Non-pigmented ciliary epithelial cell (primary cell): Measurements from ENCODE around the gene ACSL1.
"Not testable (repeated sequence)": the region's sequence is repeated elsewhere in the genome, so short reads cannot be mapped to it uniquely, and the experiment has no call there.

Source experiments
- DNase-seq: peaks from one replicate; pipeline ENCODE4 v3.0.0-alpha.2; 2010; ENCODE audit warnings: low read depth

Gene ACSL1

GRCh38 chr4:184787766-184788503 lies 37.8 kb downstream of the ACSL1 start:
- no peak for DNase-seq

- no peak for DNase-seq
Observed at GRCh38 chr4:184785813-184786212, 40.0 kb downstream of the ACSL1 start.

GRCh38 chr4:184784628-184785257 lies 41.0 kb downstream of the ACSL1 start:
- DNase-seq = no peak

GRCh38 chr4:184782731-184783373 lies 42.9 kb downstream of the ACSL1 start:
- no peak for DNase-seq

GRCh38 chr4:184779160-184779559 lies 46.6 kb downstream of the ACSL1 start:
- not testable (repeated sequence) for DNase-seq

GRCh38 chr4:184778325-184778724 lies 47.4 kb downstream of the ACSL1 start:
- no peak for DNase-seq

- no peak for DNase-seq
Observed at GRCh38 chr4:184776821-184777220, 48.9 kb downstream of the ACSL1 start.

- DNase-seq = no peak
Observed at GRCh38 chr4:184775854-184776555, 49.8 kb downstream of the ACSL1 start.

GRCh38 chr4:184774152-184774551 lies 51.6 kb downstream of the ACSL1 start:
- no peak for DNase-seq

GRCh38 chr4:184771416-184771815 lies 54.4 kb downstream of the ACSL1 start:
- no peak for DNase-seq

GRCh38 chr4:184769141-184769765 lies 56.5 kb downstream of the ACSL1 start:
- no peak for DNase-seq

- no peak for DNase-seq
Observed at GRCh38 chr4:184768296-184768695, 57.5 kb downstream of the ACSL1 start.

GRCh38 chr4:184766446-184766845 lies 59.3 kb downstream of the ACSL1 start:
- DNase-seq = no peak

GRCh38 chr4:184765473-184766340 lies 60.1 kb downstream of the ACSL1 start:
- no peak for DNase-seq

- DNase-seq = no peak
Observed at GRCh38 chr4:184764601-184765000, 61.2 kb downstream of the ACSL1 start.

GRCh38 chr4:184763150-184763780 lies 62.5 kb downstream of the ACSL1 start:
- no peak for DNase-seq

GRCh38 chr4:184762100-184762499 lies 63.7 kb downstream of the ACSL1 start:
- DNase-seq = no peak

GRCh38 chr4:184760681-184761080 lies 65.1 kb downstream of the ACSL1 start:
- no peak for DNase-seq

- no peak for DNase-seq
Observed at GRCh38 chr4:184757810-184758209, 68.0 kb downstream of the ACSL1 start.

GRCh38 chr4:184756399-184756798 lies 69.4 kb downstream of the ACSL1 start:
- DNase-seq = no peak

- DNase-seq = no peak
Observed at GRCh38 chr4:184755278-184755677, 70.5 kb downstream of the ACSL1 start.
